HG03095 (cell line): Measurements from ENCODE around the gene OSBPL6.

Source experiments
- ATAC-seq: cut with Tn5 transposase; IDR thresholded peaks from one replicate; pipeline ENCODE4 v1.9.1; 2021; ENCODE audit warnings: moderate library complexity; ENCODE audit not compliant: unreplicated experiment

OSBPL6 gene

GRCh38 chr2:178425255-178425827 lies 231.0 kb downstream of the OSBPL6 start:
- no peak for ATAC-seq

DNA sequence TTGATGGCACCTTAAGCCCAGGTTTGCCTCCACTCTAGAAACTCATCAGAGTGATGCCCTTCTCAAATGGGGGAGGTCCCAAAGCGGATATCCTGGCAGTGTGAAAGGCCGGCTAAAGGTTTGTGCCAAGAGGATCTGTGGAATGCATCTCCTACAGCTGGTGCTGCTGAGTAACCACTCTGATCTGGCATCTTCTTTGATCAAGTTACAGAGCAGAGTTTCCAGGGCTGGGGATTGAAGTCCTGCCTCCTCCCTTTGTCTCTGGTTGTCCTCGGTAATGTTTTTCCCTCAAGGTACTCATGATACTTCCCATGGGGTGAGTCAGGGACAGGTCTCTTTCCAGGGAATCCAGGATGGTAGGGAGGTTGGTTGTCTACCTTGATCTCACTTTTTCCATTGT lies 232.1 kb downstream of the OSBPL6 start:
- no peak for ATAC-seq

- ATAC-seq = no peak
Measured at GRCh38 chr2:178427458-178427857, 233.1 kb downstream of the OSBPL6 start.

DNA sequence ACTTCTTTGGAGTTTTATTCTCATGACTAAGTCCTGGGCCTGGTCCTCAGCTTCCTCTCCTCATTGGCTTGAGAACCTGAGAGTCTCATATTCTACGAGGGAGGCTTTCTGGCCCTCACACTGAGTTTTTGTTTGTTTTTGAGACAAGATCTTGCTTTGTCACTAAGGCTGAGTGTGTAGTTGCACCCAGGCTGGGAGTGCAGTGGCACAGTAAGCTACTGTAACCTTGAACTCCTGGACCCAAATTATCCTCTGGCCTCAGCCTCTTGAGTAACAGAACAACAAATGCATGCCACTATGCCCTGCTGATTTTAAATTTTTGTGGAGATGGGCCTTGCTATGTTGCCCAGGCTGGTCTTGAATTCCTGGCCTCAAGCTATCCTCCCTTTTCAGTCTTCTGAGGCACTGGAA lies 234.1 kb downstream of the OSBPL6 start:
- no peak for ATAC-seq

DNA sequence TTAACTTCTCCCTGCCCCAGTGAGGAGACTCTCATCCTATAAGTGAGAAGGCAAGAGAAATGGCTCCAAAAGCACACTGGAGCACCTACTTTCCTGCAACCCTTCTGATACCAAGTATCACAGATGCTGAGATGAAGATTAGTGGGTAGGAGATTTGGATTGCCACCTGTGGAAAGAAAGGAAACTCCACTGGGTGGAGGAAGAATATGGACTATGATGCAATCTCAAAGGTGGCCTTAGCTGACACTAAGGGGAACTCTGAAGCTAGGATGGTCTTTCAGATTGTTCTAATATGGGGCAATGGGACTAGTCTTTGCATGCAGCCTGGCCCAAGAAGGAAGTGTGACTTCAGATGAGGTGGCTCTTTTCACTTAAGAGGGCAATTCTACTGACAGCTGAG lies 235.0 kb downstream of the OSBPL6 start:
- ATAC-seq = no peak

DNA sequence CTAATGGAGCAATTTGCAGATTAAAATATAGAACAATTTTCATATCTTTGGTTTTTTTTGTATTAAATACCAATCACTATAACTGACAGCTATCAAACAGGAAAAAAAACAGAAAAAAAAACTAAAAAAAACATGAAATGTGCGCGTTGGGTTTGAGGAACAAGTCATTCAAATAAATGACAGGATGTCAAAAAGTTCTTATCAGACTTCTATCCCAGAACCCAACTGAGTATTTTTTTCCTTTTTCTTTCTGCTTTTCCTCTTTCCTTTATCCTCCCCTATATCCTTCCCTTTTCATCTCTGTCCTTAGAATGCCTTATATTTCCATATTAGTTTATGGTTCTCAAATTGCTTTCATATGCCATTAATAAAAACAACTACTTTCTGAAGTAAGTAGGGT lies 242.3 kb downstream of the OSBPL6 start:
- ATAC-seq = no peak

GRCh38 chr2:178441426-178441825 lies 247.1 kb downstream of the OSBPL6 start:
- no peak for ATAC-seq

GRCh38 chr2:178448968-178449661 lies 254.8 kb downstream of the OSBPL6 start:
- no peak for ATAC-seq

DNA sequence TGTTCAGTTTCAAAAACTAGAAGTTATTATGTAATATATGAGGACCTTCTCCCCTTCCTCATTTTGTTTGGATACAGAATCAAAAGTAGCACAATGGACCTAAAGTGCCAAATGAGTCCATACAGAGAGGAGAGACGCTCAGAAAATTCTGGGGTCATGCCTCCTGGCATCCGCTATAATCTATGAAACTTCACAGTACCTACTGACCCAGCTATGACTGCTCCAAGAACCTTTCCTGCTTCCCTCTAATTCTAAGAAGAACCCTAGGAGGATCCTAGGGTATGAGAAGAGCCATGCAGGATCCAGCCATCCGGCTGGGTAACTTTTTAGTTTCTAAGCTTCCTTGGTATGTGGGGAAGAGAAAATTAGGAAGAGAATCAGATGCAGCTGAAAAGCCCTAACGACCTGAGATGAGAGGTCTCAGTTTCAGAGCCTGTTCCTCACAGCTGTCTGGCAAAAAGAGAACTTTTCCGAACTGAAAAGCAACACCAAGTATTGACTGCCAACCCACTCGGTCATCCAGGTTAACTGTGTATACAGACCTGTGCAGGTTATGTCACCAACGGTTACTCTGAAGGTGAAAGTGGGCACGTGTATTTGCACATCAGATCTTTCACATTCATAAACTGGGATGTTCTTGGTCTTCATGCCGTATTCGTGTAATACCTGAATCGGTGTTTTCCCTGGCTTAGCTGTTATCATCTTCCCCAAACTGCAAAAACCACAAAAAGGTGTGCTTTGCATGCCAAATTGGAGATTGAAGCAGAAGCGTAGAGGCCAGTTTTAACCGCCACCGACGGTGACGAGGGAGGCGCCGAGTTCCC lies 255.6 kb downstream of the OSBPL6 start:
- no peak for ATAC-seq

- ATAC-seq = peak; percentile 45
Measured at GRCh38 chr2:178450524-178450773, 256.1 kb downstream of the OSBPL6 start.

- ATAC-seq = peak; percentile 82
Measured at GRCh38 chr2:178450774-178451525, 256.6 kb downstream of the OSBPL6 start, which contains the start of the genes PJVK and PRKRA. Gene PJVK (plus strand): TSS chr2:178451378. CDS start chr2:178453410, 2,032 bp downstream. Gene PRKRA (minus strand): TSS chr2:178451175. CDS start chr2:178451030, 145 bp downstream.

DNA sequence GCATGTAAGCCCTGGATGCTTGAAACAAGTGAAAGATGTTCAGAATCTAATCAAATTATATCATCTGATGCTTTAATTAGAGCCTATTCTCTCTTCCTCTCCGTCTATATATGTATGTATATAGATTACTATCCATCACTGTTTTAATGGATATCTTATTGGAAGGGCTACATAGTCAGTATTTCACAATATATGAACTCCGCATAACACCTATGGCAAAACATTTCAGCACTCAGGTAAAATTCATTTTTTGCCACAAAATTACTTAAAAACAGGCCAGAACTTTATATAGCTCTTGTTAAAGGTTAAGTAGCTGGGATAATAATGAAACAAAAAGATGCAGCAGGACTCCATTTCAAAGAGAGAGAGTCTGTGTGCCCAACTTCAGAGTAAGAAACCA lies 258.0 kb downstream of the OSBPL6 start:
- ATAC-seq = no peak
